Brain microvascular endothelial cell (primary cell): Measurements from ENCODE around the gene CYP4A22.
"Not testable (repeated sequence)": the region's sequence is repeated elsewhere in the genome, so short reads cannot be mapped to it uniquely, and the experiment has no call there.

Experiments used
- DNase-seq: peaks from one replicate; pipeline ENCODE4 v3.0.0-alpha.2; 2020
- H3K27ac ChIP-seq: fragments of 250-450 bp; sonication (Bioruptor Pico); 2 replicates; pipeline ENCODE4 v1.5.1; 2020; ENCODE audit warnings: mild to moderate bottlenecking, moderate library complexity
- H3K27me3 ChIP-seq: fragments of 250-450 bp; sonication (Bioruptor Pico); replicated peaks from 2 replicates; pipeline ENCODE4 v1.5.1; 2020; ENCODE audit warnings: mild to moderate bottlenecking
- H3K36me3 ChIP-seq: fragments of 250-450 bp; sonication (Bioruptor Pico); replicated peaks from 2 replicates; pipeline ENCODE4 v1.5.1; 2020; ENCODE audit warnings: mild to moderate bottlenecking
- H3K4me3 ChIP-seq: 2 replicates; pipeline ENCODE4 v1.5.1; 2011; ENCODE audit warnings: low read depth, mild to moderate bottlenecking, control low read depth, low read length, moderate library complexity
- in situ Hi-C: cut with HindIII; loops from 2 replicates; pipeline ENCODE4 v1.10.0; 2017; ENCODE audit warnings: low sequenced_read_pairs, low pct_ligation_motif_present
- TF ChIP-seq, protein P1 (sequence below): IDR thresholded peaks from 2 replicates; pipeline ENCODE4 v1.5.1; 2011; ENCODE audit warnings: low read depth, mild to moderate bottlenecking, moderate library complexity, low read length, control low read depth, inconsistent platforms; ENCODE audit errors: missing control alignments

Gene CYP4A22

DNA sequence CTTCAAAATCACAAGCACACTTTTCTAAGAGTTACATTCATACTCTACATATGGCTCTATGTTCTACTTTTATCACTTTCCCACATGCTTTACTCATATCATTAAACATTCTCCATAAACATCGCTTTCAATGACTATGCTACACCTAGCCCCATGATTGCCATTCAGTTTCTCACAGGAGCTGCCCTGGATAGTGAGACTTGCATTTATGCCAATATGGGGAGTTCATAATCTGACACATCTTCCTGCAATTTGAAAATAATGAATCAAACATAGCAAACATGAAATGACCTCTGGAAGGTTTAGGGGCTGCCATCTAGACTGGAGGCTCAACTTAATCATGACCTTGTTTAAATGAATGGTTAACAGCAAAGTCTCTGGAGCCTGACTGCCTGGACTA is 9.0 kb upstream of the CYP4A22 start:
- no peak for DNase-seq
- no peaks in the 10 kb centered on the region for H3K27me3 ChIP-seq
- no peaks in the 10 kb centered on the region for H3K36me3 ChIP-seq
- H3K27ac ChIP-seq: no peak overlapping the region
- H3K4me3 ChIP-seq: no peak overlapping the region
- TF ChIP-seq, protein P1, sequence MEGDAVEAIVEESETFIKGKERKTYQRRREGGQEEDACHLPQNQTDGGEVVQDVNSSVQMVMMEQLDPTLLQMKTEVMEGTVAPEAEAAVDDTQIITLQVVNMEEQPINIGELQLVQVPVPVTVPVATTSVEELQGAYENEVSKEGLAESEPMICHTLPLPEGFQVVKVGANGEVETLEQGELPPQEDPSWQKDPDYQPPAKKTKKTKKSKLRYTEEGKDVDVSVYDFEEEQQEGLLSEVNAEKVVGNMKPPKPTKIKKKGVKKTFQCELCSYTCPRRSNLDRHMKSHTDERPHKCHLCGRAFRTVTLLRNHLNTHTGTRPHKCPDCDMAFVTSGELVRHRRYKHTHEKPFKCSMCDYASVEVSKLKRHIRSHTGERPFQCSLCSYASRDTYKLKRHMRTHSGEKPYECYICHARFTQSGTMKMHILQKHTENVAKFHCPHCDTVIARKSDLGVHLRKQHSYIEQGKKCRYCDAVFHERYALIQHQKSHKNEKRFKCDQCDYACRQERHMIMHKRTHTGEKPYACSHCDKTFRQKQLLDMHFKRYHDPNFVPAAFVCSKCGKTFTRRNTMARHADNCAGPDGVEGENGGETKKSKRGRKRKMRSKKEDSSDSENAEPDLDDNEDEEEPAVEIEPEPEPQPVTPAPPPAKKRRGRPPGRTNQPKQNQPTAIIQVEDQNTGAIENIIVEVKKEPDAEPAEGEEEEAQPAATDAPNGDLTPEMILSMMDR: no peak
- in situ Hi-C loops: no loop called here

DNA sequence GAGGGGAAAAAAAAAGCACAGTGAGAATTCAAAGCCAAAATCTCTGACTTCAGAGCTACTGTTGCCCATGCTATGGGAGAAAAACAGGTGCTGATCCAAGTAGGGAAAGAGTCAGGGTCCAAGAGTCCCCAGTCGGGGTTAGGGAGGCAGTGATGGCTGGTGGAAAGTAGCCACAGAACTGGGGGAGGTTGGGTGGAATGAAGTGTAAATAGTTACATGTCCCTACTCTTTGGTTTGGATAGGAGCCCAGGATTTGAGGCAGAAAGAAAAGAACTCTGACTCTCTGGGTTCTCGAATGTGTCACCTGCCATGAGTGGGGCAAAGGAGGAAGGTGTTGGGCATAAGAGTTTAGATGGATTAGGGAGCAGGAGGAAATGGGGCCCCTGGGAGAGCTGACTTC is 8.4 kb upstream of the CYP4A22 start:
- in situ Hi-C loops, H3K27me3 ChIP-seq, H3K4me3 ChIP-seq, H3K36me3 ChIP-seq, H3K27ac ChIP-seq, DNase-seq: not testable (repeated sequence)

- H3K27me3 ChIP-seq, DNase-seq, H3K27ac ChIP-seq, H3K36me3 ChIP-seq, H3K4me3 ChIP-seq, in situ Hi-C loops: not testable (repeated sequence)
Observed at GRCh38 chr1:47129489-47130230, 7.6 kb upstream of the CYP4A22 start.

DNA sequence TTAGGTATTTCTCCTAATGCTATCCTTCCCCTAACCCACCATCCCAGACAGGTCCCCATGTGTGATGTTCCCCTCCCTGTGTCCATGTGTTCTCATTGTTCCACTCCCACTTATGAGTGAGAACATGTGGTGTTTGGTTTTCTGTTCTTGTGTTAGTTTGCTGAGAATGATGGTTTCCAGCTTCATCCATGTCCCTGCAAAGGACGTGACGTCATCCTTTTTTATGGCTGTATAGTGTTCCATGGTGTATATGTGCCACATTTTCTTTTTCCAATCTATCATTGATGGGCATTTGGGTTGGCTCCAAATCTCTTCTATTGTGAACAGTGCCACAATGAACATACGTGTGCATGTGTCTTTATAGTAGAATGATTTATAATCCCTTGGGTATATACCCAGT is 4.6 kb upstream of the CYP4A22 start:
- DNase-seq, H3K36me3 ChIP-seq, in situ Hi-C loops, H3K4me3 ChIP-seq, H3K27me3 ChIP-seq, H3K27ac ChIP-seq: not testable (repeated sequence)

- Histone ChIP-seq H3K27me3 (no peaks in the 10 kb centered on the region), H3K27ac (no peak overlapping the region), H3K4me3 (no peak overlapping the region), H3K36me3 (no peaks in the 10 kb centered on the region)
- in situ Hi-C loops: no loop called here
- TF ChIP-seq, protein P1: no peak
- DNase-seq: no peak
Observed at GRCh38 chr1:47137925-47138615, 829 bp downstream of the CYP4A22 start.

- in situ Hi-C loops, H3K4me3 ChIP-seq, H3K36me3 ChIP-seq, H3K27me3 ChIP-seq, DNase-seq, H3K27ac ChIP-seq: not testable (repeated sequence)
Observed at GRCh38 chr1:47140358-47140757, 3.1 kb downstream of the CYP4A22 start.

- H3K27me3 ChIP-seq, H3K36me3 ChIP-seq, H3K4me3 ChIP-seq, in situ Hi-C loops, H3K27ac ChIP-seq: not testable (repeated sequence)
- TF ChIP-seq, protein P1: peak; percentile 57
- peak; percentile 1 for DNase-seq
Observed at GRCh38 chr1:47143654-47144053, 6.4 kb downstream of the CYP4A22 start.

DNA sequence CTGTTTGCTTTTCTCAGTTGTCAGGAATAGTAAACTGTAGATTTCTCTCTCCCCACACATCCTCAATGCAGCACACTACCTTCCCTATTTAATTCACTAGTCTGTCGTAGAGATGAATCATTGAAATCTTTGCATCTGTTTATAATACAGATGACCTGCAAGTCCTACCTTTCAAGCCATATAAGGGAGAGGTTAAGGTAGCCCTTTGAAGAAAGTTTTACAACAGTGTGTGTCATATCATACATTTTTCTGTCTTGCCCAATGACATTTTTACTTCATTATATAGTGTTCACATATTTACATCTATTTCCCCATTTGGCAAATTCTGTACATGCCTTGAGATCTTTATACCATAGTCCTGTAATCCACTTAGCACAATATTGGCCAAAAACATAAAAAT is 9.3 kb downstream of the CYP4A22 start:
- not testable (repeated sequence) for DNase-seq, H3K4me3 ChIP-seq

More for the DNA sequence above, 9.3 kb downstream of the CYP4A22 start:
- H3K27me3 ChIP-seq, H3K36me3 ChIP-seq, H3K27ac ChIP-seq, in situ Hi-C loops: not testable (repeated sequence)
